HEK293 (cell line): ENCODE data around the gene PIM2.

Experiments used
- CTCF ChIA-PET: fragments of 350-600 bp; formaldehyde crosslinking; extraction: SDS; loops from one replicate; lab custom pipeline; 2021; ENCODE audit warnings: antibody characterized with exemption; lab: Yijun Ruan, JAX
- POLR2A ChIA-PET: fragments of 300-600 bp; formaldehyde crosslinking; extraction: SDS; loops from one replicate; lab custom pipeline; 2020; ENCODE audit warnings: antibody characterized with exemption, inconsistent platforms; lab: Yijun Ruan, JAX
- H3K27ac ChIP-seq: fragments of 200-500 bp; sonication (Bioruptor generic); 2 replicates; pipeline ENCODE4 v1.5.1; 2014; ENCODE audit warnings: low read depth, low read length, control low read depth, inconsistent platforms; ENCODE audit errors: extremely low read depth
- H3K36me3 ChIP-seq, 2 experiments: fragments of 200-500 bp in 1 of 2; sonication (Bioruptor generic) in 1 of 2; 1 replicate in 1 of 2; 2 replicates in 1 of 2; pipeline ENCODE4 v1.5.1; 2014 to 2017; ENCODE audit warnings: inconsistent platforms in 2 of 2, low read length in 2 of 2; ENCODE audit not compliant: control insufficient read depth in 2 of 2, insufficient read depth in 1 of 2
- H3K4me1 ChIP-seq: fragments of 200-500 bp; sonication (Bioruptor generic); 2 replicates; pipeline ENCODE4 v1.5.1; 2014; ENCODE audit warnings: mild to moderate bottlenecking, low read length, inconsistent platforms; ENCODE audit not compliant: control insufficient read depth, insufficient read depth
- H3K4me3 ChIP-seq: 2 replicates; pipeline ENCODE4 v1.5.1; 2011; ENCODE audit warnings: low read depth, mild to moderate bottlenecking, control low read depth, low read length, moderate library complexity
- H3K9me3 ChIP-seq: fragments of 200-500 bp; sonication (Bioruptor generic); 2 replicates; pipeline ENCODE4 v1.5.1; 2014; ENCODE audit warnings: low read depth, low read length, inconsistent platforms; ENCODE audit not compliant: control insufficient read depth, insufficient read depth
- EGR2 ChIP-seq: fragments of 450-650 bp; formaldehyde crosslinking; IDR thresholded peaks from 2 replicates; pipeline ENCODE4 v1.5.1; 2016; ENCODE audit warnings: low read depth, missing biosample characterization, missing genetic modification characterization
- ELK4 ChIP-seq: IDR thresholded peaks from 2 replicates; pipeline ENCODE4 v1.6.1; 2011; ENCODE audit warnings: mild to moderate bottlenecking, low read depth, low read length, borderline replicate concordance
- FEZF1 ChIP-seq: fragments of 450-650 bp; formaldehyde crosslinking; IDR thresholded peaks from 2 replicates; pipeline ENCODE4 v1.5.1; 2016; ENCODE audit warnings: missing biosample characterization, missing genetic modification characterization
- GLIS2 ChIP-seq: fragments of 450-650 bp; formaldehyde crosslinking; IDR thresholded peaks from 2 replicates; pipeline ENCODE4 v1.5.1; 2016; ENCODE audit warnings: missing biosample characterization, missing genetic modification characterization
- HOXD13 ChIP-seq: sonication (generic); formaldehyde crosslinking; IDR thresholded peaks from 2 replicates; pipeline ENCODE4 v1.8.0; 2022; ENCODE audit warnings: missing genetic modification reagents, borderline replicate concordance
- IKZF3 ChIP-seq: fragments of 450-650 bp; IDR thresholded peaks from 2 replicates; pipeline ENCODE4 v1.5.0; 2018; ENCODE audit warnings: missing biosample characterization, mild to moderate bottlenecking, missing genetic modification characterization, moderate library complexity
- PRDM6 ChIP-seq: fragments of 450-650 bp; formaldehyde crosslinking; IDR thresholded peaks from 2 replicates; pipeline ENCODE4 v1.5.1; 2017; ENCODE audit warnings: missing biosample characterization, missing genetic modification characterization
- SALL2 ChIP-seq: fragments of 450-650 bp; formaldehyde crosslinking; IDR thresholded peaks from 2 replicates; pipeline ENCODE4 v1.5.0; 2017; ENCODE audit warnings: missing biosample characterization, mild to moderate bottlenecking, missing genetic modification characterization, borderline replicate concordance
- SCRT1 ChIP-seq: fragments of 450-650 bp; formaldehyde crosslinking; IDR thresholded peaks from 2 replicates; pipeline ENCODE4 v1.5.1; 2016; ENCODE audit warnings: missing biosample characterization, missing genetic modification characterization, borderline replicate concordance
- SCRT2 ChIP-seq: fragments of 450-650 bp; formaldehyde crosslinking; IDR thresholded peaks from 2 replicates; pipeline ENCODE4 v1.5.1; 2016; ENCODE audit warnings: missing biosample characterization, missing genetic modification characterization
- WT1 ChIP-seq: fragments of 450-650 bp; formaldehyde crosslinking; IDR thresholded peaks from 2 replicates; pipeline ENCODE4 v1.5.1; 2016; ENCODE audit warnings: missing biosample characterization, missing genetic modification characterization
- ZEB2 ChIP-seq: fragments of 450-650 bp; formaldehyde crosslinking; IDR thresholded peaks from 2 replicates; pipeline ENCODE4 v1.5.1; 2016; ENCODE audit warnings: missing biosample characterization, missing genetic modification characterization
- ZNF10 ChIP-seq: fragments of 450-650 bp; formaldehyde crosslinking; IDR thresholded peaks from 2 replicates; pipeline ENCODE4 v1.5.1; 2017; ENCODE audit warnings: missing biosample characterization, missing genetic modification characterization
- ZNF155 ChIP-seq: fragments of 450-650 bp; formaldehyde crosslinking; IDR thresholded peaks from 2 replicates; pipeline ENCODE4 v1.5.1; 2016; ENCODE audit warnings: missing biosample characterization, missing genetic modification characterization
- ZNF16 ChIP-seq: fragments of 450-650 bp; formaldehyde crosslinking; IDR thresholded peaks from 2 replicates; pipeline ENCODE4 v1.5.1; 2016; ENCODE audit warnings: low read depth, missing biosample characterization, missing genetic modification characterization
- ZNF24 ChIP-seq: fragments of 450-650 bp; formaldehyde crosslinking; IDR thresholded peaks from 2 replicates; pipeline ENCODE4 v1.5.1; 2016; ENCODE audit warnings: missing biosample characterization, missing genetic modification characterization
- ZNF391 ChIP-seq: fragments of 450-650 bp; formaldehyde crosslinking; IDR thresholded peaks from 2 replicates; pipeline ENCODE4 v1.5.1; 2016; ENCODE audit warnings: low read depth, missing biosample characterization, missing genetic modification characterization, borderline replicate concordance
- ZNF394 ChIP-seq: fragments of 450-650 bp; formaldehyde crosslinking; IDR thresholded peaks from 2 replicates; pipeline ENCODE4 v1.5.1; 2016; ENCODE audit warnings: missing biosample characterization, missing genetic modification characterization, mild to moderate bottlenecking, moderate library complexity, borderline replicate concordance
- ZNF423 ChIP-seq: fragments of 450-650 bp; formaldehyde crosslinking; IDR thresholded peaks from 2 replicates; pipeline ENCODE4 v1.5.1; 2016; ENCODE audit warnings: missing biosample characterization, missing genetic modification characterization
- ZNF501 ChIP-seq: fragments of 450-650 bp; formaldehyde crosslinking; IDR thresholded peaks from 2 replicates; pipeline ENCODE4 v1.5.1; 2016; ENCODE audit warnings: missing biosample characterization, missing genetic modification characterization
- ZNF510 ChIP-seq: fragments of 450-650 bp; formaldehyde crosslinking; IDR thresholded peaks from 2 replicates; pipeline ENCODE4 v1.5.1; 2018; ENCODE audit warnings: mild to moderate bottlenecking, missing genetic modification characterization, missing biosample characterization; ENCODE audit not compliant: insufficient replicate concordance
- ZNF529 ChIP-seq: fragments of 450-650 bp; formaldehyde crosslinking; IDR thresholded peaks from 2 replicates; pipeline ENCODE4 v1.5.1; 2017; ENCODE audit warnings: missing genetic modification characterization, missing biosample characterization; ENCODE audit not compliant: insufficient replicate concordance
- ZNF558 ChIP-seq: fragments of 450-650 bp; formaldehyde crosslinking; IDR thresholded peaks from 2 replicates; pipeline ENCODE4 v1.5.1; 2016; ENCODE audit warnings: missing biosample characterization, missing genetic modification characterization
- ZNF571 ChIP-seq: fragments of 450-650 bp; formaldehyde crosslinking; IDR thresholded peaks from 2 replicates; pipeline ENCODE4 v1.5.0; 2017; ENCODE audit warnings: missing biosample characterization, missing genetic modification characterization
- ZNF600 ChIP-seq: fragments of 450-650 bp; formaldehyde crosslinking; IDR thresholded peaks from 2 replicates; pipeline ENCODE4 v1.5.1; 2016; ENCODE audit warnings: missing biosample characterization, missing genetic modification characterization
- ZNF621 ChIP-seq: fragments of 450-650 bp; formaldehyde crosslinking; IDR thresholded peaks from 2 replicates; pipeline ENCODE4 v1.5.1; 2017; ENCODE audit warnings: missing biosample characterization, missing genetic modification characterization
- ZNF624 ChIP-seq: fragments of 450-650 bp; formaldehyde crosslinking; IDR thresholded peaks from 2 replicates; pipeline ENCODE4 v1.5.1; 2017; ENCODE audit warnings: missing biosample characterization, missing genetic modification characterization
- ZNF626 ChIP-seq: fragments of 450-650 bp; sonication (Bioruptor Pico); formaldehyde crosslinking; IDR thresholded peaks from 2 replicates; pipeline ENCODE4 v1.5.1; 2018; ENCODE audit warnings: missing biosample characterization, missing genetic modification characterization, inconsistent platforms
- ZNF701 ChIP-seq: fragments of 450-650 bp; formaldehyde crosslinking; IDR thresholded peaks from 2 replicates; pipeline ENCODE4 v1.5.1; 2016; ENCODE audit warnings: missing biosample characterization, missing genetic modification characterization
- ZNF747 ChIP-seq: fragments of 450-650 bp; formaldehyde crosslinking; IDR thresholded peaks from 2 replicates; pipeline ENCODE4 v1.5.1; 2016; ENCODE audit warnings: missing biosample characterization, missing genetic modification characterization
- ZNF76 ChIP-seq: fragments of 450-650 bp; formaldehyde crosslinking; IDR thresholded peaks from 2 replicates; pipeline ENCODE4; 2016; ENCODE audit warnings: low read depth, missing biosample characterization, missing genetic modification characterization, borderline replicate concordance
- ZNF768 ChIP-seq: fragments of 450-650 bp; formaldehyde crosslinking; IDR thresholded peaks from 2 replicates; pipeline ENCODE4 v1.5.1; 2018; ENCODE audit warnings: missing biosample characterization, mild to moderate bottlenecking, missing genetic modification characterization

The PIM2 gene

GRCh38 chrX:48961585-48962091 lies 42.8 kb upstream of the PIM2 start:
- no peak overlapping the region for H3K27ac ChIP-seq
- no peaks in the 10 kb centered on the region for H3K36me3 ChIP-seq
- TF ChIP-seq ZNF501 (no peak), IKZF3 (tag by site-specific recombination) (no peak), ZNF510 (tag by site-specific recombination) (no peak), SALL2 (tag by site-specific recombination) (no peak), ZEB2 (no peak), ZNF423 (tag by site-specific recombination) (no peak)
- H3K4me1 ChIP-seq = no peaks in the 10 kb centered on the region
- POLR2A ChIA-PET = interaction anchor here (1.0 kb wide), 1 partner anchor 10 kb away, joined by 4 read pairs; the partner anchor contains the start of gene KCND1
- no peak overlapping the region for H3K4me3 ChIP-seq
- CTCF ChIA-PET = interaction anchor here (1.7 kb wide), 1 partner anchor 10 kb away, joined by 7 read pairs; the partner anchor contains the start of gene KCND1
- no peaks in the 10 kb centered on the region for H3K9me3 ChIP-seq

GRCh38 chrX:48960291-48960690 lies 41.5 kb upstream of the PIM2 start:
- Histone ChIP-seq H3K4me3 (no peak overlapping the region), H3K4me1 (peaks cover 3% of the 10 kb centered on the region; the same call in 1 of the 2 replicates), H3K9me3 (no peaks in the 10 kb centered on the region), H3K27ac (no peak overlapping the region)
- ChIA-PET POLR2A (no interaction called here), CTCF (interaction anchor here (0.7 to 1.3 kb wide), 2 partner anchors 12 to 283 kb away, joined by 3 read pairs; partner anchors contain the start of gene KCND1)
- TF ChIP-seq WT1 (tag by site-specific recombination) (no peak), GLIS2 (tag by site-specific recombination) (no peak), FEZF1 (no peak), ZNF24 (tag by site-specific recombination) (no peak), ZNF529 (tag by site-specific recombination) (no peak), ZEB2 (no peak), ZNF626 (no peak), ZNF155 (tag by site-specific recombination) (no peak), ZNF76 (tag by site-specific recombination) (no peak), ZNF600 (tag by site-specific recombination) (no peak), SCRT2 (no peak), ELK4 (no peak), EGR2 (tag by site-specific recombination) (no peak), SCRT1 (tag by site-specific recombination) (no peak), ZNF10 (tag by site-specific recombination) (no peak), HOXD13 (CRISPR knock-in tag) (no peak), ZNF701 (tag by site-specific recombination) (no peak), ZNF558 (no peak)
- TF ChIP-seq, all 188 proteins: peak for 0
- H3K36me3 ChIP-seq = peaks cover 0 to 12% of the 10 kb centered on the region in 2 experiments; a peak in 1 of 3 replicates

GRCh38 chrX:48958635-48959094 lies 39.8 kb upstream of the PIM2 start:
- Histone ChIP-seq H3K4me3 (peak overlapping the region; percentile 38), H3K4me1 (peaks cover 3% of the 10 kb centered on the region; the same call in 1 of the 2 replicates), H3K9me3 (no peaks in the 10 kb centered on the region), H3K27ac (peak overlapping the region; percentile 74), H3K36me3 (peaks cover 0 to 27% of the 10 kb centered on the region in 2 experiments; a peak in 1 of 3 replicates)
- ChIA-PET CTCF (interaction anchor here (0.6 to 1.5 kb wide), 5 partner anchors 10 to 321 kb away, joined by 3 to 4 read pairs (median 3); partner anchors contain the start of gene KCND1), POLR2A (interaction anchor here (0.5 to 3.3 kb wide), 16 partner anchors 11 to 282 kb away, joined by 3 to 24 read pairs (median 5); partner anchors contain the start of genes GRIPAP1, HDAC6, KCND1 and PQBP1)
- TF ChIP-seq ZNF16 (tag by site-specific recombination) (no peak), ZNF624 (tag by site-specific recombination) (no peak), ZNF621 (tag by site-specific recombination) (no peak), ZNF571 (tag by site-specific recombination) (no peak), ZNF747 (tag by site-specific recombination) (no peak), ZNF394 (tag by site-specific recombination) (no peak; the same call in 1 of the 2 replicates), PRDM6 (tag by site-specific recombination) (no peak), ZNF391 (no peak), ZNF768 (tag by site-specific recombination) (no peak)
